GM19455 (cell line): Measurements from ENCODE around the gene RUNDC1.
"Not testable (repeated sequence)": the region's sequence is repeated elsewhere in the genome, so short reads cannot be mapped to it uniquely, and the experiment has no call there.

Experiments used
- ATAC-seq: cut with Tn5 transposase; IDR thresholded peaks from one replicate; pipeline ENCODE4 v1.9.1; 2021; ENCODE audit not compliant: unreplicated experiment

Gene RUNDC1

DNA sequence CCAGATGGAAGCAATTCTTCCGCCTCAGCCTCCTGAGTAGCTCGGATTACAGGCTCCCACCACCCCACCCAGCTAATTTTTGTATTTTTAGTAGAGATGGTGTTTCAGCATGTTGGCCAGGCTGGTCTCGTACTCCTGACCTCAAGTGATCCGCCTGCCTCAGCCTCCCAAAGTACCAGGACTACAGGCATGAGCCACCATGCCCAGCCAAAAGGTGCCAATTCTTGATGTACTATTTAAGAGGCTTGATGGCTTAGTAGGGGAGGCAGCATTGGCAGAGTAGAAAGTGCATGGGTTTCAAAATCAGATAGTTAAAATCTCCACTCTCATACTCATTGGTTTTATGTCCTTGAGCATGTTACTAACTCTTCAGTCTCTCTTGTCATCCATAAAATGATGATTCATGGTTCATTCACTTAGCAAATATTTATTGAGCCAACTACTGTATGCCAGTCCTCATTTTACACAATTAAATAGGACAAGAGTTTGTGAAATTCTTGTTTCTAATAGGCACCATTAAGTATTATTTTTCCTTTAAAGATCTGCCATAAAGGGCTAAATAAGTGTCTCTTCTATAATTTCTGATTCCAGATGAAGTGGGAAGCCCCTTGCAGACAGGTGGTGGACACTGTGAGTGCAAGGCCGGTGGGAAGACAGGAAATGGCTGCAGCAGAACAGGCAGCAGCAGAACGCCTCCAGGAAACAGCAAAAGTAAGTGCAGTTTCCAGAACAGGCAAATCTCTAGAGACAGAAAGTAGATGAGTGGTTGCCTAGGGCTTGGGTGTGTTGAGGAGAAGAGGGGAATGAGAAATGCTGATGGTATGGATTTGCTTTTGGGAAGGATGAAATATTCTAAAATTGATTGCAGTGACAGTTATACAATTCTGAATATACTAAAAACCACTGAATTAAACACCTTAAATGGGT is 9.6 kb downstream of the RUNDC1 start:
- no peak for ATAC-seq

DNA sequence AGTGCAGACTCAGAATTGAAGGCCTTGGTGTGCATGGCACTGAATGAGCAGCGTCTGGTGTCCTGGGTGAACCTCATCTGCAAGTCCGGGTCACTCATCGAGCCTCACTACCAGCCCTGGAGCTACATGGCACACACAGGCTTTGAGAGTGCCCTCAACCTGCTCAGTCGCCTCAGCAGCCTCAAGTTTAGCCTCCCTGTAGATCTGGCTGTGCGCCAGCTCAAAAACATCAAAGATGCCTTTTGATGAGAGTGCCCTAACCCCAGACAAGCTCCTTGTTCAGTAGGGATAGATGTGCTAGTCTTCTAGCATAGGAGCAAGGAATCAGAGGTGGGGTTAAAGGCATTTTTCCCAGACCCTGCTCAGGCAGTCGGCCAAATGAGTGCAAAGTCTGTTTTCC is 11.1 kb downstream of the RUNDC1 start:
- ATAC-seq = no peak

DNA sequence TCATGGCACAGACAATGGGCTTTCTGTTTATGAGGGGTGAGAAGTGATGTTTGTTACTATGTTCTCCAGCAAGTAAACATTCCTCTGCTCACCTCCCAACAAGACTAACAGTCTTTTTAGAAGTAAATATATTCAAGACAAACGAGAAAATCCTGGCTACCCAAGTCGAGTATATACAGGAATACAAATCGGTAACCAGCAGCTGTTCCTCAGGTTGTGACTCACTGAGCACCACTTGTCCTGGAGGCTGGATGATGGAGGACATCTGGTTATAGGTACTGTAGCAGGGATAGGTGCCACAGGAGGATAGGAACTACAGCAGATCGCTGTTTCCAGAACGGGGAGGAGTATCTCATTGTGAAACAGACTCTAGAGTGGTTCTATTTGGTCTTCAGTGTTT is 12.5 kb downstream of the RUNDC1 start:
- ATAC-seq = no peak

DNA sequence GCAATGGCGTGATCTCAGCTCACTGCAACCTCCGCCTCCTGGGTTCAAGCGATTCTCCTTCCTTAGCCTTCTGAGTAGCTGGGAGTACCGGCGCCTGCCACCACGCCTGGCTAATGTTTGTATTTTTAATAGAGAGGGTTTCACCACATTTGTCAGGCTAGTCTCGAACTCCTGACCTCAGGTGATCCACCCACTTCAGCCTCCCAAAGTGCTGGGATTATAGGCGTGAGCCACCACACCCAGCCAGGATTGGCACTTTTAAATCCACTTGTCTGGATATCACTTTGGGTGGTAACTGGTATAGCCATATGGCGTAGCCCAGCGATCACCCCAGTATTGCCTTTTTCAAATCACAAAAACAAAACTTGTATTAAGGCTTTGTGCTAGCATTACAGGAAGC is 13.5 kb downstream of the RUNDC1 start:
- not testable (repeated sequence) for ATAC-seq

GRCh38 chr17:42997390-42997983 is 17.1 kb downstream of the RUNDC1 start:
- no peak for ATAC-seq

- ATAC-seq = peak; percentile 87
These were observed 17.9 kb downstream of the RUNDC1 start, which contains the start of gene RPL27 for GRCh38 chr17:42997984-42998938. RPL27 (plus strand) TSS chr17:42998419; CDS start chr17:42998751, 332 bp downstream.

DNA sequence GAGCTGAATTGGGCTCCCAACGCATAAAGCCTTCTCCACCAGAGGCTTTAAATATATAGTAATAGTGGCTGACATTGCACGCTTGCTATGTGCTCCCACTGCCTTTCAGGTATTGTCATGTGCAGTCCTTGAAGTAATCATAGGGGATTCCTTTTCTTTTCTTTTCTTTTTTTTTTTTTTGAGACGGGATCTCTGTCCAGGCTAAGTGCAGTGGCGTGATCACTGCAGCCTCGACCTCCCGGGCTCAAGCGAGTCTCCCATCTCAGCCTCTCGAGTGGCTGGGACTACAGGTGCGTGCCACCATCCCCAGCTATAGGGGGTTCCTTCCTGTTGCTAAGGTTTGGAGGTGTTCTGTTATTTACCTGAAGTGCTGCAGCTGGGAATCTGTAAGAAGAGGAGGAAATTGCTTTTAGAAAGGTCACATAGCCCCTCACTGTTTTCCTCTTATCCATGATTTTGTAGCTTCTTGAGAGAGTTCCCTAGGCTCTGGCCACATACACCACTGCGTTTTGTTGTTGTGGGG is 18.7 kb downstream of the RUNDC1 start:
- no peak for ATAC-seq

GRCh38 chr17:43000894-43001293 is 20.5 kb downstream of the RUNDC1 start:
- not testable (repeated sequence) for ATAC-seq

DNA sequence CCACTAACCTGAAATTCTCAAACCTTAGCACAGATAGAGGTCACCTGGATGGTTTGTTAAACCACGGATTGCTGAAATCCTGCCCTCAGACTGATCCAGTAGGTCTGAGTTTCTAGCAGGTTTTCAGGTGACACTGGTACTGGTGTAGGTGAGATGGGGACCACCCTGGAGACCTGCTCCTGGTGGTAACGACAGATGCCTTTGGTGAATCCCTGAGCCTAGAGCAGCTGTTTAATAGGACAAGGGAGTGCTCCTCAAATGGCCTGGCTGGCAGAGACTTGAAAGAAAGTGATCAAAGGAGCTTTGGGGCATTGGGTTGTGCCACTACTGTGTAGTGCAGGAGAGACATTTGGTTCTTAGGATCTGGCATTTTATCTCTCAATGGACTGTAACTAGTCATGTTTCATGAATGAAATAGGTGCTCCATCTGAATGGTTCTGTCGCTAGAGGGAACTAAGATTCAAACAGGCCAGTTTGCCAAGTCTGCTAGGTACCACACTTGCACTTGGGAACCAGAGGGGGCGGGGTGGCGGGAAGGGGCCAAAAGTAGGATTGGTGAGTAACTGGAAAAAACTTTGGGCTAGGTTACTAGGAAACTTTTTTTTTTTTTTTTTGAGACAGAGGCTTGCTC is 23.3 kb downstream of the RUNDC1 start:
- ATAC-seq = no peak

- peak; percentile 63 for ATAC-seq
These were observed 26.5 kb downstream of the RUNDC1 start, which contains the start of gene IFI35 for GRCh38 chr17:43006639-43007551. IFI35 (plus strand) TSS chr17:43006784; CDS start chr17:43006948, 164 bp downstream.

DNA sequence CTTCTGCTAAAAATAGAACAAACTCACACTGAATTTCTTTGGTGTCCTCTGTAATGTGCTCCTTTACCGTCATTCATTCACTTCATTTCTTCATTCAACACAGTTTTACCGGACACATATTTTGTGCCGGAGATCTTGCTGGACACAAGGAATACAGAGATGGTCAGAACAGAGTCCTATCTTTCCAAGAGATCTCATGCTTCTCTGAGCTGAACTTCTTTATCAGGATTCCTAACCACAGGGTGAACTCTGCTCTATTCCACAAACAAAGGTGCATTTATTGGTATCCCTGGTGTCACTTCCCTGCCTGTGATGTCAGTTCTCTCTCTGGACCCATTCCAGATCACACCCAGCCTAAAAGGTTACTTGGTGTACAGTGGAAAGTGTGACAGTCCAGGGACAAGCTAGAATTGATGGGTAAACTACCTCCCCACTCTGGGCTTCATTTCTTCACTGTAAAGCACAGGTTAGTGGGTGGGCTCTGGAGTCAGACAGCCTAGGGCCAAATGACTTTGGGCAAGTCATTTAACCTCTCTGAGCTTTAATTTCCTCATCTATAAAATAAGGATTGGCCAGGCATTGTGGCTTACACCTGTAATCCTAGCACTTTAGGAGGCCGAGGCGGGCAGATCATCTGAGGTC is 30.4 kb downstream of the RUNDC1 start:
- no peak for ATAC-seq

GRCh38 chr17:43011728-43012472 is 31.5 kb downstream of the RUNDC1 start:
- no peak for ATAC-seq

DNA sequence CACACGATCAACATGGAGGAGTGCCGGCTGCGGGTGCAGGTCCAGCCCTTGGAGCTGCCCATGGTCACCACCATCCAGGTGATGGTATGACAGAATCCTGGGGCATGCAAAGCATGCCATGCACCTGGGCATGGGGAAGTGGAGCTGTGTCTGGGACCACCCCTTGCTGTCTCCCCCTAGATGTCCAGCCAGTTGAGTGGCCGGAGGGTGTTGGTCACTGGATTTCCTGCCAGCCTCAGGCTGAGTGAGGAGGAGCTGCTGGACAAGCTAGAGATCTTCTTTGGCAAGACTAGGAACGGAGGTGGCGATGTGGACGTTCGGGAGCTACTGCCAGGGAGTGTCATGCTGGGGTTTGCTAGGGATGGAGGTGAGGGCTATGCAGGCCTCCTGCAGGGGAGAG is 32.9 kb downstream of the RUNDC1 start:
- ATAC-seq = no peak

- no peak for ATAC-seq
These were observed 33.8 kb downstream of the RUNDC1 start for GRCh38 chr17:43014020-43014648.

- ATAC-seq = no peak
These were observed 34.5 kb downstream of the RUNDC1 start for GRCh38 chr17:43014649-43015542.

- no peak for ATAC-seq
These were observed 35.2 kb downstream of the RUNDC1 start for GRCh38 chr17:43015579-43015978.

DNA sequence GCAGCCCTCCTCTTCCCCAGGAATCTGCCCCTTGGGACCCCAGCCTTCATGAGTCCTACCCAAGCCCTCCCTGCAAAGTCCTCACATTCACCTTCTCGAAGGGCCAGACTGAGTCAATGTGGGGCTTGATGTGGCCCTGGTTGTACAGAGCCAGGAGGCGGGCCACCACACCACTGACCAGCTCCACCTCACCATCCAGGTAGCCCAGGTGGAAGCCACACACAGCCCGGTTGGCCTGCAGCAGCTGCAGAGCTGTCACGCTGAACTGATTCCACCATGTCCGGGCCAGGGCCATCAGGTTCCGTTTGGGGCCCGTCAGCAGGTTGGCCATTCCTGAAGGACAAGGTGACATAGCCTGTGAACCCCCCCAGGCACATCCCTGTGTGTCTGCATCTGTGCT is 35.9 kb downstream of the RUNDC1 start:
- ATAC-seq = no peak
